SJCRH30 (cell line): ENCODE data around the gene ZNF341. TPM values are rescaled to one million over a fixed set of nuclear protein-coding genes. Genes with fewer than 3 reads are reported as not detected.
A peak's percentile ranks its signal among the peaks of the same experiment; 100 is the strongest.

Experiments used
- DNase-seq, 2 experiments: peaks; one replicate each; pipeline ENCODE4 v3.0.0-alpha.2; 2015 to 2020
- H3K27ac ChIP-seq: fragments of 250-450 bp; sonication (Bioruptor Pico); 2 replicates; pipeline ENCODE4 v1.5.1; 2020; ENCODE audit warnings: mild to moderate bottlenecking, moderate library complexity
- H3K27me3 ChIP-seq: fragments of 250-450 bp; sonication (Bioruptor Pico); 2 replicates; pipeline ENCODE4 v1.5.1; 2020; ENCODE audit warnings: mild to moderate bottlenecking, moderate library complexity
- H3K36me3 ChIP-seq: fragments of 250-450 bp; sonication (Bioruptor Pico); 2 replicates; pipeline ENCODE4 v1.5.1; 2020; ENCODE audit warnings: mild to moderate bottlenecking, moderate library complexity
- H3K4me1 ChIP-seq: fragments of 250-450 bp; sonication (Bioruptor Pico); 2 replicates; pipeline ENCODE4 v1.5.1; 2020; ENCODE audit warnings: mild to moderate bottlenecking, moderate library complexity
- H3K4me3 ChIP-seq: fragments of 250-450 bp; sonication (Bioruptor Pico); 2 replicates; pipeline ENCODE4 v1.5.1; 2020; ENCODE audit warnings: mild to moderate bottlenecking, moderate library complexity
- H3K9me3 ChIP-seq: fragments of 250-450 bp; sonication (Bioruptor Pico); replicated peaks from 2 replicates; pipeline ENCODE4 v1.5.1; 2020; ENCODE audit warnings: mild to moderate bottlenecking, moderate library complexity
- total RNA-seq: library from RNA; depleted of rRNA; stranded (reverse); fragments of >200 nt; shearing (Covaris generic); gene quantifications from 2 replicates; pipeline ENCODE4 v1.2.3, GENCODE V29; 2014

ZNF341 gene
- total RNA-seq, 1 experiment from 2014 or later: 1.8 TPM

- no peaks in the 10 kb centered on the region for H3K4me1 ChIP-seq
- no peak for DNase-seq
- no peak overlapping the region for H3K4me3 ChIP-seq
- H3K27me3 ChIP-seq: no peaks in the 10 kb centered on the region
- no peak overlapping the region for H3K27ac ChIP-seq
- H3K36me3 ChIP-seq: peaks cover 3% of the 10 kb centered on the region; the same call in 1 of the 2 replicates
- H3K9me3 ChIP-seq: no peaks in the 10 kb centered on the region
Measured at GRCh38 chr20:33711446-33711738, 20.4 kb upstream of the ZNF341 start.

- Histone ChIP-seq H3K9me3 (no peaks in the 10 kb centered on the region), H3K4me3 (no peak overlapping the region), H3K36me3 (no peaks in the 10 kb centered on the region), H3K27ac (no peak overlapping the region), H3K27me3 (no peaks in the 10 kb centered on the region), H3K4me1 (no peaks in the 10 kb centered on the region)
- no peak for DNase-seq
Measured at GRCh38 chr20:33713865-33714367, 17.9 kb upstream of the ZNF341 start.

GRCh38 chr20:33716498-33716897 is 15.3 kb upstream of the ZNF341 start:
- Histone ChIP-seq H3K36me3 (no peaks in the 10 kb centered on the region), H3K4me1 (peaks cover 3% of the 10 kb centered on the region; the same call in 1 of the 2 replicates), H3K27ac (no peak overlapping the region), H3K27me3 (no peaks in the 10 kb centered on the region), H3K9me3 (no peaks in the 10 kb centered on the region), H3K4me3 (no peak overlapping the region)
- no peak for DNase-seq

- Histone ChIP-seq H3K4me3 (peak overlapping the region; percentile 68), H3K27me3 (no peaks in the 10 kb centered on the region), H3K27ac (peak overlapping the region; percentile 20; the same call in 1 of the 2 replicates), H3K4me1 (peaks cover 3% of the 10 kb centered on the region; the same call in 1 of the 2 replicates), H3K36me3 (no peaks in the 10 kb centered on the region), H3K9me3 (no peaks in the 10 kb centered on the region)
- no peak for DNase-seq
Measured at GRCh38 chr20:33719277-33719988, 12.4 kb upstream of the ZNF341 start.

- DNase-seq: peak; percentile 98 to 100
- Histone ChIP-seq H3K27me3 (no peaks in the 10 kb centered on the region), H3K9me3 (no peaks in the 10 kb centered on the region), H3K27ac (peak within 1 kb of the TSS; percentile 20; the same call in 1 of the 2 replicates), H3K4me1 (peaks cover 3% of the 10 kb centered on the region; the same call in 1 of the 2 replicates), H3K4me3 (peak within 1 kb of the TSS; percentile 68), H3K36me3 (no peaks in the 10 kb centered on the region)
Measured at GRCh38 chr20:33719989-33720709, 11.6 kb upstream of the ZNF341 start, which contains the start of gene PXMP4. PXMP4 (minus strand) TSS chr20:33720310; CDS start chr20:33720207, 103 bp downstream.

- Histone ChIP-seq H3K9me3 (no peaks in the 10 kb centered on the region), H3K27me3 (no peaks in the 10 kb centered on the region), H3K27ac (no peak overlapping the region), H3K4me3 (no peak overlapping the region), H3K4me1 (peaks cover 3% of the 10 kb centered on the region; the same call in 1 of the 2 replicates), H3K36me3 (no peaks in the 10 kb centered on the region)
- DNase-seq: no peak
Measured at GRCh38 chr20:33721391-33722140, 10.2 kb upstream of the ZNF341 start.

- no peak for DNase-seq
- H3K4me3 ChIP-seq: no peak overlapping the region
Measured at GRCh38 chr20:33724439-33725094, 7.2 kb upstream of the ZNF341 start.

GRCh38 chr20:33725607-33726264 is 6.1 kb upstream of the ZNF341 start:
- H3K4me3 ChIP-seq: no peak overlapping the region

More at GRCh38 chr20:33724439-33725094, 7.2 kb upstream of the ZNF341 start:
- Histone ChIP-seq H3K27ac (no peak overlapping the region), H3K9me3 (no peaks in the 10 kb centered on the region), H3K4me1 (no peaks in the 10 kb centered on the region), H3K36me3 (no peaks in the 10 kb centered on the region), H3K27me3 (0 out of 2 replicates have a peak, but pooled peaks cover 3% of the 10 kb centered on the region)

GRCh38 chr20:33727115-33727479 is 4.7 kb upstream of the ZNF341 start:
- no peak for DNase-seq
- H3K27ac ChIP-seq: no peak overlapping the region
- H3K27me3 ChIP-seq: 0 out of 2 replicates have a peak, but pooled peaks cover 3% of the 10 kb centered on the region
- peaks cover 4% of the 10 kb centered on the region; the same call in 1 of the 2 replicates for H3K4me1 ChIP-seq
- no peaks in the 10 kb centered on the region for H3K9me3 ChIP-seq
- no peaks in the 10 kb centered on the region for H3K36me3 ChIP-seq
- H3K4me3 ChIP-seq: no peak overlapping the region

More at GRCh38 chr20:33725607-33726264, 6.1 kb upstream of the ZNF341 start:
- DNase-seq: no peak
- Histone ChIP-seq H3K27me3 (0 out of 2 replicates have a peak, but pooled peaks cover 3% of the 10 kb centered on the region), H3K9me3 (no peaks in the 10 kb centered on the region), H3K27ac (no peak overlapping the region), H3K36me3 (no peaks in the 10 kb centered on the region), H3K4me1 (no peaks in the 10 kb centered on the region)

GRCh38 chr20:33727806-33728205 is 4.0 kb upstream of the ZNF341 start:
- DNase-seq: no peak
- no peaks in the 10 kb centered on the region for H3K36me3 ChIP-seq
- H3K4me3 ChIP-seq: no peak overlapping the region
- no peak overlapping the region for H3K27ac ChIP-seq
- no peaks in the 10 kb centered on the region for H3K9me3 ChIP-seq
- H3K4me1 ChIP-seq: peaks cover 4% of the 10 kb centered on the region; the same call in 1 of the 2 replicates
- H3K27me3 ChIP-seq: 0 out of 2 replicates have a peak, but pooled peaks cover 3% of the 10 kb centered on the region

- Histone ChIP-seq H3K27ac (no peak overlapping the region), H3K36me3 (no peaks in the 10 kb centered on the region), H3K4me1 (peaks cover 4% of the 10 kb centered on the region; the same call in 1 of the 2 replicates), H3K27me3 (0 out of 2 replicates have a peak, but pooled peaks cover 3% of the 10 kb centered on the region), H3K4me3 (no peak overlapping the region), H3K9me3 (no peaks in the 10 kb centered on the region)
- no peak for DNase-seq
Measured at GRCh38 chr20:33728463-33728862, 3.3 kb upstream of the ZNF341 start.

GRCh38 chr20:33729101-33729500 is 2.7 kb upstream of the ZNF341 start:
- Histone ChIP-seq H3K27me3 (0 out of 2 replicates have a peak, but pooled peaks cover 3% of the 10 kb centered on the region), H3K4me1 (peaks cover 4% of the 10 kb centered on the region; the same call in 1 of the 2 replicates), H3K4me3 (no peak overlapping the region), H3K9me3 (no peaks in the 10 kb centered on the region), H3K27ac (no peak overlapping the region), H3K36me3 (no peaks in the 10 kb centered on the region)
- DNase-seq: no peak

GRCh38 chr20:33730946-33731692 is 677 bp upstream of the ZNF341 start:
- no peak for DNase-seq
- Histone ChIP-seq H3K4me1 (peaks cover 4% of the 10 kb centered on the region; the same call in 1 of the 2 replicates), H3K36me3 (no peaks in the 10 kb centered on the region), H3K27ac (peak overlapping the region; percentile 37), H3K4me3 (peak overlapping the region; percentile 60), H3K27me3 (0 out of 2 replicates have a peak, but pooled peaks cover 3% of the 10 kb centered on the region), H3K9me3 (no peaks in the 10 kb centered on the region)
